GM19238 (cell line): ENCODE results near the gene TSPAN13.

Experiments
- DNase-seq: peaks from one replicate; pipeline ENCODE4 v3.0.0; 2011; ENCODE audit warnings: low spot score; ENCODE audit not compliant: insufficient read length

TSPAN13 gene

GRCh38 chr7:16753102-16753931, at the start of gene TSPAN13:
TSPAN13 (plus strand) TSS chr7:16753755; CDS start chr7:16753968, 213 bp downstream.
- DNase-seq = peak; percentile 3

- no peak for DNase-seq
Observed at GRCh38 chr7:16708511-16708910, 45.0 kb upstream of the TSPAN13 start.

GRCh38 chr7:16708980-16709379, 44.6 kb upstream of the TSPAN13 start:
- DNase-seq = no peak

- no peak for DNase-seq
Observed at GRCh38 chr7:16710651-16711050, 42.9 kb upstream of the TSPAN13 start.

- DNase-seq = no peak
Observed at GRCh38 chr7:16711730-16712129, 41.8 kb upstream of the TSPAN13 start.

- DNase-seq = no peak
Observed at GRCh38 chr7:16712916-16713315, 40.6 kb upstream of the TSPAN13 start.

GRCh38 chr7:16715928-16716327, 37.6 kb upstream of the TSPAN13 start:
- no peak for DNase-seq

GRCh38 chr7:16718111-16718656, 35.4 kb upstream of the TSPAN13 start:
- DNase-seq = no peak

- DNase-seq = no peak
Observed at GRCh38 chr7:16719699-16720098, 33.9 kb upstream of the TSPAN13 start.

- no peak for DNase-seq
Observed at GRCh38 chr7:16721541-16721940, 32.0 kb upstream of the TSPAN13 start.

GRCh38 chr7:16724344-16724743, 29.2 kb upstream of the TSPAN13 start:
- no peak for DNase-seq

- no peak for DNase-seq
Observed at GRCh38 chr7:16726189-16726588, 27.4 kb upstream of the TSPAN13 start.

GRCh38 chr7:16727736-16728135, 25.8 kb upstream of the TSPAN13 start:
- no peak for DNase-seq

GRCh38 chr7:16728811-16729210, 24.7 kb upstream of the TSPAN13 start:
- DNase-seq = no peak

- no peak for DNase-seq
Observed at GRCh38 chr7:16729541-16729940, 24.0 kb upstream of the TSPAN13 start.

GRCh38 chr7:16730937-16731336, 22.6 kb upstream of the TSPAN13 start:
- DNase-seq = no peak

- DNase-seq = no peak
Observed at GRCh38 chr7:16732828-16733227, 20.7 kb upstream of the TSPAN13 start.

GRCh38 chr7:16734148-16734726, 19.3 kb upstream of the TSPAN13 start:
- no peak for DNase-seq

- DNase-seq = no peak
Observed at GRCh38 chr7:16735020-16735419, 18.5 kb upstream of the TSPAN13 start.

- DNase-seq = no peak
Observed at GRCh38 chr7:16738011-16738688, 15.4 kb upstream of the TSPAN13 start.

GRCh38 chr7:16739863-16740622, 13.5 kb upstream of the TSPAN13 start:
- DNase-seq = no peak

GRCh38 chr7:16740623-16740953, 13.0 kb upstream of the TSPAN13 start:
- no peak for DNase-seq
